C4-2B (cell line): ENCODE measurements around the gene POLR2E.
"Not testable (repeated sequence)": the region's sequence is repeated elsewhere in the genome, so short reads cannot be mapped to it uniquely, and the experiment has no call there.

Experiments
- ZFX ChIP-seq: fragments of 450-650 bp; IDR thresholded peaks from 2 replicates; pipeline ENCODE4 v1.6.1; 2017
- TF ChIP-seq, protein P1 (sequence below): fragments of 450-650 bp; conservative IDR thresholded peaks from 2 replicates; pipeline ENCODE4 v1.5.1; 2017; ENCODE audit warnings: mild to moderate bottlenecking

- TF ChIP-seq, protein P1, sequence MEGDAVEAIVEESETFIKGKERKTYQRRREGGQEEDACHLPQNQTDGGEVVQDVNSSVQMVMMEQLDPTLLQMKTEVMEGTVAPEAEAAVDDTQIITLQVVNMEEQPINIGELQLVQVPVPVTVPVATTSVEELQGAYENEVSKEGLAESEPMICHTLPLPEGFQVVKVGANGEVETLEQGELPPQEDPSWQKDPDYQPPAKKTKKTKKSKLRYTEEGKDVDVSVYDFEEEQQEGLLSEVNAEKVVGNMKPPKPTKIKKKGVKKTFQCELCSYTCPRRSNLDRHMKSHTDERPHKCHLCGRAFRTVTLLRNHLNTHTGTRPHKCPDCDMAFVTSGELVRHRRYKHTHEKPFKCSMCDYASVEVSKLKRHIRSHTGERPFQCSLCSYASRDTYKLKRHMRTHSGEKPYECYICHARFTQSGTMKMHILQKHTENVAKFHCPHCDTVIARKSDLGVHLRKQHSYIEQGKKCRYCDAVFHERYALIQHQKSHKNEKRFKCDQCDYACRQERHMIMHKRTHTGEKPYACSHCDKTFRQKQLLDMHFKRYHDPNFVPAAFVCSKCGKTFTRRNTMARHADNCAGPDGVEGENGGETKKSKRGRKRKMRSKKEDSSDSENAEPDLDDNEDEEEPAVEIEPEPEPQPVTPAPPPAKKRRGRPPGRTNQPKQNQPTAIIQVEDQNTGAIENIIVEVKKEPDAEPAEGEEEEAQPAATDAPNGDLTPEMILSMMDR = not testable (repeated sequence)
- TF ChIP-seq ZFX = not testable (repeated sequence)
Observed at GRCh38 chr19:1129084-1129483, 33.9 kb upstream of the POLR2E start.
